ENCODE data around the gene ZBTB7C. TPM values are rescaled to one million over a fixed set of nuclear protein-coding genes. Genes with fewer than 3 reads are reported as not detected.

Gene ZBTB7C
- total RNA-seq, 2 donors from 2014 or later, result 4.2 to 5.6 TPM

- no peak for DNase-seq
- no peak for ATAC-seq
- intact Hi-C loops (cut with DNase I), result no loop called here
Observed at GRCh38 chr18:48171490-48172188, 237.5 kb downstream of the ZBTB7C start.

- ATAC-seq, result no peak
- DNase-seq, result no peak
- intact Hi-C loops (cut with DNase I), result no loop called here
Observed at GRCh38 chr18:48170651-48171050, 238.5 kb downstream of the ZBTB7C start.

- DNase-seq, result no peak
- no peak for ATAC-seq
- intact Hi-C loops (cut with DNase I), result no loop called here
Observed at GRCh38 chr18:48168861-48169260, 240.3 kb downstream of the ZBTB7C start.

GRCh38 chr18:48167897-48168253 lies 241.3 kb downstream of the ZBTB7C start:
- intact Hi-C loops (cut with DNase I), result no loop called here
- DNase-seq (peak; percentile 68), ATAC-seq (peak in 1 of 2 donors; percentile 53)

GRCh38 chr18:48166336-48166875 lies 242.8 kb downstream of the ZBTB7C start:
- intact Hi-C loops (cut with DNase I), result no loop called here
- ATAC-seq (no peak), DNase-seq (no peak)

- intact Hi-C loops (cut with DNase I), result no loop called here
- ATAC-seq (no peak), DNase-seq (no peak)
Observed at GRCh38 chr18:48165111-48165866, 243.9 kb downstream of the ZBTB7C start.

- intact Hi-C loops (cut with DNase I), result no loop called here
- ATAC-seq (no peak), DNase-seq (no peak)
Observed at GRCh38 chr18:48164701-48165100, 244.5 kb downstream of the ZBTB7C start.

- no peak for DNase-seq
- no peak for ATAC-seq
- intact Hi-C loops (cut with DNase I), result no loop called here
Observed at GRCh38 chr18:48164116-48164515, 245.1 kb downstream of the ZBTB7C start.

GRCh38 chr18:48163738-48164115 lies 245.5 kb downstream of the ZBTB7C start:
- DNase-seq (no peak), ATAC-seq (no peak)
- intact Hi-C loops (cut with DNase I), result no loop called here

GRCh38 chr18:48162956-48163737 lies 246.0 kb downstream of the ZBTB7C start:
- DNase-seq (no peak), ATAC-seq (no peak)
- intact Hi-C loops (cut with DNase I), result no loop called here

- intact Hi-C loops (cut with DNase I), result no loop called here
- peak in 1 of 2 donors; percentile 53 for ATAC-seq
- no peak for DNase-seq
Observed at GRCh38 chr18:48161911-48162698, 247.1 kb downstream of the ZBTB7C start.

- intact Hi-C loops (cut with DNase I), result no loop called here
- peak; percentile 96 for ATAC-seq
- peak; percentile 86 for DNase-seq
Observed at GRCh38 chr18:48161191-48161910, 247.8 kb downstream of the ZBTB7C start.

GRCh38 chr18:48160622-48161021 lies 248.6 kb downstream of the ZBTB7C start:
- DNase-seq (no peak), ATAC-seq (no peak)
- intact Hi-C loops (cut with DNase I), result no loop called here

GRCh38 chr18:48159816-48160215 lies 249.4 kb downstream of the ZBTB7C start:
- ATAC-seq (no peak), DNase-seq (no peak)
- intact Hi-C loops (cut with DNase I), result no loop called here

GRCh38 chr18:48158721-48159120 lies 250.5 kb downstream of the ZBTB7C start:
- no peak for DNase-seq
- intact Hi-C loops (cut with DNase I), result no loop called here
- ATAC-seq, result no peak

- intact Hi-C loops (cut with DNase I), result no loop called here
- ATAC-seq, result no peak
- no peak for DNase-seq
Observed at GRCh38 chr18:48157956-48158355, 251.2 kb downstream of the ZBTB7C start.

- intact Hi-C loops (cut with DNase I), result no loop called here
- ATAC-seq, result no peak
- no peak for DNase-seq
Observed at GRCh38 chr18:48155856-48156255, 253.3 kb downstream of the ZBTB7C start.

GRCh38 chr18:48154828-48155227 lies 254.4 kb downstream of the ZBTB7C start:
- intact Hi-C loops (cut with DNase I), result no loop called here
- ATAC-seq, result no peak
- no peak for DNase-seq
